WI38 (cell line): ENCODE data around the gene FOXN3.
"Not testable (repeated sequence)": the region's sequence is repeated elsewhere in the genome, so short reads cannot be mapped to it uniquely, and the experiment has no call there.

ENCODE experiments used
- H3K4me3 ChIP-seq: 2 replicates; pipeline ENCODE4 v1.5.1; 2011; ENCODE audit warnings: low read depth, mild to moderate bottlenecking, control low read depth, low read length
- CTCF ChIP-seq: IDR thresholded peaks from 2 replicates; pipeline ENCODE4 v1.5.1; 2012; ENCODE audit warnings: low read depth, mild to moderate bottlenecking, control low read depth, low read length

The FOXN3 gene

DNA sequence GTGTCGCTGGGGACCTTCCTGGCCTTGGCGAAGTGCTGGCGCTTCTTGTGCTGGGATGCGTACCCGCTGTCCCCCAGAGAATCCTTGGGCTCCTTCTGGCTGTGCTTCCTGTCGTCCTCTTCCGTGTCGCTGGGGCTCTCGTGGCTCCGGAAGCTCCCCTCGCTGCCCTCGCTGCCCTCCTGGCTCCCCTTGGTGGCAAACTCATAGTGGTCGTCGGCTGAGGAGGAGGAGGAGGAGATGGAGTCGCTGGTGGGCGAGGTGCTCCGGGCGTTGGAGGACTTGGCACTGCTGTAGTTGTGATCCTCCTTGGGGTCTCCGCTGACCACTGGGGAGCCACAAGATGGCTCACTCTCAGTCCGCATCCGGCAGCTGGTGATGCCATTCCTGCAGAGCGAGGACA, 254.4 kb downstream of the FOXN3 start:
- no peak for TF ChIP-seq CTCF
- no peak overlapping the region for H3K4me3 ChIP-seq

DNA sequence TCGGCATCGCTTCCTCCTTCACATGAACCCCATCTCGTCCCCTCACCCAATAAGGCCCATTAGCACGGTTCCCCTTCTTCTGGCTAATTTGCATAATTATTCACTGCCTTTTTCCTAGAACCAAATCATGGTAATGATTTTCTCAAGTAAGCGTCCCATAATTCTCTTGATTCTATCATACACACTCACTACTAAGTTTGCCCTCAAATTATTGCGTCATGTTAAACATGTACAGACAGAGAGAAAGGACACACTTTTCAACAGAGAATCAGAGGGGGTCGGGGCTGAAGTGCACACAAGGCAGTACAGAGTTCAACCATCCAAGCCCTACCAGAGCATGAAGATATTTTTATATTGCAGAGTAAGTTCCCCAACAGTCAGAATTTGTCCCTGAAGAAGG, 256.6 kb downstream of the FOXN3 start:
- no peak for TF ChIP-seq CTCF
- no peak overlapping the region for H3K4me3 ChIP-seq

- no peak overlapping the region for H3K4me3 ChIP-seq
- TF ChIP-seq CTCF: no peak
Measured at GRCh38 chr14:89158701-89159100, 258.3 kb downstream of the FOXN3 start.

DNA sequence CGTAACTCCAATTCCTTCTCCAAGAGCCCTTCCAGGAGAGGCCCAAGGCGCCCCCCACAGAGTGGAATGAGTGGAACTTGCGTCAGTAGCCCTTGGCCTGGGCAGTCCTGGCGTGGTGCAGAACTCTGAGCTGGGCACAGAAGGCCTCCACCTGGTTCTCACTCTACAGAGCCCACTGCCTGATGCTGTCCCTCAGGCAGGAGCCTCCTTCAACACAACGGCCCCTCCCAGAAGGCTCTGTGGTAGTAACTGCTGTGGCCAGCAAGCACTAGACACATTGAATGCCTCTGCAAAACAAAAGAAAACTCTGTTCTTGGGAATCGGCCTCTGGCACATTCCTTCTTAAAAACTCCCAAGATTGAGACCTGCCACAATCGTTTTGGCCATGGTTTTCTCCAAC, 258.9 kb downstream of the FOXN3 start:
- H3K4me3 ChIP-seq: not testable (repeated sequence)

DNA sequence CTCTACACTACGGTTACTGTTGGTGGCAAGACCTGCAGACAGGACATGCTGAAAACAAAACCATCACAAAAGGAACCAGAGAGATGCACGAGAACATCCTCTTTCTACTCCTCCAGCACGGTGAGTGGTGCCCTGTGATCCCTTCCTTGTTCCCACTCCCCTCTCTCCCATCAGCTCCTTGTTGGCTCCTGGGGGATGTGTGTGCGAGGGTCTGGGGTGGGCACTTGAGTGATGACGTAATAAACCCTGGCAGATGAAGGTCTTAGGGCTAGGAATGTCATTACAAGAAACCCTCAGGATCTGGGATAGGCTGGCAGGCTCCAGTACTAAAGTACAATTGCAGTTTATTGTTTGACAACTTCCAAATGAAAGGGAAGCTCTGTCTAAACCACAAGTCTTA, 261.5 kb downstream of the FOXN3 start:
- no peak for TF ChIP-seq CTCF
- no peak overlapping the region for H3K4me3 ChIP-seq

GRCh38 chr14:89151693-89152092, 265.3 kb downstream of the FOXN3 start:
- not testable (repeated sequence) for H3K4me3 ChIP-seq

- H3K4me3 ChIP-seq: no peak overlapping the region
- no peak for TF ChIP-seq CTCF
Measured at GRCh38 chr14:89146274-89146673, 270.8 kb downstream of the FOXN3 start.

DNA sequence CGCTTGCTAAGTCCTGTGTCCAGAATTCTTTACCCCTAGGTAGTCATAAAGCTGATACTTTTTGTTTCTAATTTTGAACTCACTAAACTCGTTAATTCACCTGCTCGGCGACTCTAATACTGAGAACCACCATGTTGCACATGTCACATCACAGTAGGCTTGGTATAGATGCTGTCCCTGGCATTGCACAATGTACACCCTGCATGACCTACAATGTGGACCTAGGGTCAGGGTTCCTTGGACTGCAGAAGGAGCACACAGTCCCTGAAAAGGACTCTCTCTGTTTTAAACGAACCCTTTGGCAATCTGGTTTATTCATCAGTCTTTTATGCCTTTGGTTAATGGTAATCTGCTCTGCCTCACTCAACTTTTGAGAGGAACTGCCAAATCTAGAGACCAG, 272.4 kb downstream of the FOXN3 start:
- H3K4me3 ChIP-seq: no peak overlapping the region
- no peak for TF ChIP-seq CTCF

GRCh38 chr14:89144066-89144465, 273.0 kb downstream of the FOXN3 start:
- no peak overlapping the region for H3K4me3 ChIP-seq
- TF ChIP-seq CTCF: no peak
